H9 (cell line): ENCODE results near the gene MFGE8. TPM values are rescaled to one million over a fixed set of nuclear protein-coding genes. Genes with fewer than 3 reads are reported as not detected.

Experiments used
- DNase-seq: peaks from one replicate; pipeline ENCODE4 v3.0.0-alpha.2; 2017
- H2AFZ ChIP-seq: one replicate; pipeline ENCODE4 v1.6.1; 2013; ENCODE audit warnings: mild to moderate bottlenecking, low read length, control low read depth, moderate library complexity
- H2AK5ac ChIP-seq: 2 replicates; pipeline ENCODE4 v1.6.1; 2013; ENCODE audit warnings: low read length, control low read depth, mixed read lengths; ENCODE audit not compliant: insufficient read length
- H2BK120ac ChIP-seq: one replicate; pipeline ENCODE4 v1.6.1; 2013; ENCODE audit warnings: low read depth, mild to moderate bottlenecking, low read length, control low read depth, inconsistent platforms; ENCODE audit not compliant: poor library complexity, severe bottlenecking
- H2BK12ac ChIP-seq: 2 replicates; pipeline ENCODE4 v1.6.1; 2013; ENCODE audit warnings: low read length, control low read depth, mixed read lengths, low read depth; ENCODE audit not compliant: insufficient read length
- H2BK15ac ChIP-seq: 2 replicates; pipeline ENCODE4 v1.6.1; 2013; ENCODE audit warnings: low read depth, low read length, control low read depth
- H2BK20ac ChIP-seq: one replicate; pipeline ENCODE4 v1.6.1; 2013; ENCODE audit warnings: low read depth, mild to moderate bottlenecking, low read length, control low read depth, inconsistent platforms; ENCODE audit not compliant: poor library complexity, severe bottlenecking
- H2BK5ac ChIP-seq: 2 replicates; pipeline ENCODE4 v1.6.1; 2013; ENCODE audit warnings: low read length, control low read depth, mixed read lengths; ENCODE audit not compliant: insufficient read length
- H3K14ac ChIP-seq: 2 replicates; pipeline ENCODE4 v1.6.1; 2013; ENCODE audit warnings: low read length, control low read depth; ENCODE audit not compliant: insufficient read depth
- H3K18ac ChIP-seq: 2 replicates; pipeline ENCODE4 v1.6.1; 2013; ENCODE audit warnings: low read depth, mild to moderate bottlenecking, mixed read lengths, low read length, control low read depth; ENCODE audit not compliant: insufficient read length
- H3K23ac ChIP-seq: 2 replicates; pipeline ENCODE4 v1.6.1; 2013; ENCODE audit warnings: low read length, control low read depth, mixed read lengths, low read depth; ENCODE audit not compliant: insufficient read length
- H3K23me2 ChIP-seq: 2 replicates; pipeline ENCODE4 v1.6.1; 2013; ENCODE audit warnings: low read depth, mild to moderate bottlenecking, mixed read lengths, low read length, control low read depth; ENCODE audit not compliant: insufficient read length, poor library complexity, severe bottlenecking
- H3K27ac ChIP-seq: 2 replicates; pipeline ENCODE4 v1.5.1; 2013; ENCODE audit warnings: low read length, control low read depth, mixed read lengths, low read depth; ENCODE audit not compliant: insufficient read length
- H3K27me3 ChIP-seq: 2 replicates; pipeline ENCODE4 v1.6.1; 2013; ENCODE audit warnings: low read length, control low read depth, inconsistent platforms; ENCODE audit not compliant: insufficient read depth
- H3K4ac ChIP-seq: 2 replicates; pipeline ENCODE4 v1.6.1; 2013; ENCODE audit warnings: low read depth, mild to moderate bottlenecking, control low read depth, inconsistent platforms, low read length, moderate library complexity
- H3K4me1 ChIP-seq: 2 replicates; pipeline ENCODE4 v1.6.1; 2013; ENCODE audit warnings: low read length, control low read depth, inconsistent platforms; ENCODE audit not compliant: insufficient read depth
- H3K4me2 ChIP-seq: 2 replicates; pipeline ENCODE4 v1.6.1; 2013; ENCODE audit warnings: low read length, control low read depth, mixed read lengths; ENCODE audit not compliant: insufficient read length, insufficient read depth
- H3K56ac ChIP-seq: 2 replicates; pipeline ENCODE4 v1.6.1; 2013; ENCODE audit warnings: low read depth, mild to moderate bottlenecking, mixed read lengths, low read length, control low read depth; ENCODE audit not compliant: insufficient read length
- H3K79me1 ChIP-seq: 2 replicates; pipeline ENCODE4 v1.6.1; 2013; ENCODE audit warnings: low read depth, mild to moderate bottlenecking, moderate library complexity, low read length, control low read depth, inconsistent platforms; ENCODE audit not compliant: insufficient read depth, poor library complexity, severe bottlenecking
- H3K79me2 ChIP-seq: 2 replicates; pipeline ENCODE4 v1.6.1; 2013; ENCODE audit warnings: low read length, control low read depth, inconsistent platforms; ENCODE audit not compliant: insufficient read depth
- H3K9ac ChIP-seq: 2 replicates; pipeline ENCODE4 v1.6.1; 2013; ENCODE audit warnings: low read length, control low read depth, mixed read lengths; ENCODE audit not compliant: insufficient read length; ENCODE audit errors: extremely low read depth
- H3K9me3 ChIP-seq: one replicate; pipeline ENCODE4 v1.6.1; 2013; ENCODE audit warnings: low read depth, low read length, inconsistent platforms; ENCODE audit not compliant: control insufficient read depth
- H3T11ph ChIP-seq: one replicate; pipeline ENCODE4 v1.6.1; 2013; ENCODE audit warnings: mild to moderate bottlenecking, low read length, control low read depth, inconsistent platforms
- H4K20me1 ChIP-seq: one replicate; pipeline ENCODE4 v1.6.1; 2013; ENCODE audit not compliant: control insufficient read depth, insufficient read length, insufficient read depth
- H4K5ac ChIP-seq: 2 replicates; pipeline ENCODE4 v1.6.1; 2013; ENCODE audit warnings: low read depth, mild to moderate bottlenecking, mixed read lengths, low read length, control low read depth; ENCODE audit not compliant: insufficient read length
- H4K8ac ChIP-seq: replicated peaks from 2 replicates; pipeline ENCODE4 v1.6.1; 2013; ENCODE audit warnings: low read length, control low read depth, mixed read lengths, low read depth; ENCODE audit not compliant: insufficient read length
- H4K91ac ChIP-seq: 2 replicates; pipeline ENCODE4 v1.6.1; 2013; ENCODE audit warnings: low read depth, mild to moderate bottlenecking, moderate library complexity, mixed read lengths, low read length, control low read depth; ENCODE audit not compliant: insufficient read length
- H3K27ac Mint-ChIP-seq, 3 experiments: 2 replicates in 2 of 3; 3 replicates in 1 of 3; pipeline ENCODE4 v1.8.0; 2020 to 2021; ENCODE audit warnings: mixed read lengths in 3 of 3, mild to moderate bottlenecking in 1 of 3, moderate library complexity in 1 of 3
- H3K27me3 Mint-ChIP-seq: 2 replicates; pipeline ENCODE4 v1.8.0; 2021; ENCODE audit warnings: low read depth, mild to moderate bottlenecking, moderate library complexity, mixed read lengths
- H3K36me3 Mint-ChIP-seq, 3 experiments: 2 replicates in 2 of 3; 3 replicates in 1 of 3; pipeline ENCODE4 v1.8.0; 2020 to 2021; ENCODE audit warnings: low read depth in 3 of 3, mixed read lengths in 3 of 3; ENCODE audit not compliant: insufficient read depth in 1 of 3
- H3K4me1 Mint-ChIP-seq, 2 experiments: 2 replicates each; pipeline ENCODE4 v1.8.0; 2020; ENCODE audit warnings: mixed read lengths in 2 of 2
- H3K4me3 Mint-ChIP-seq, 2 experiments: 2 replicates in 1 of 2; 3 replicates in 1 of 2; pipeline ENCODE4 v1.8.0; 2020 to 2021; ENCODE audit warnings: mild to moderate bottlenecking in 2 of 2, mixed read lengths in 2 of 2, moderate library complexity in 1 of 2
- H3K9me3 Mint-ChIP-seq, 2 experiments: 2 replicates in 1 of 2; 3 replicates in 1 of 2; pipeline ENCODE4 v1.8.0; 2020; ENCODE audit warnings: mild to moderate bottlenecking in 2 of 2, mixed read lengths in 2 of 2, moderate library complexity in 1 of 2
- WGBS: extraction: QIAGEN DNeasy Blood & Tissue Kit; methylation state at CpG from one replicate; pipeline ENCODE4 v1.1.7; 2013; ENCODE audit warnings: missing lambda C conversion rate, low lambda C conversion rate, mixed read lengths; ENCODE audit not compliant: insufficient read length; ENCODE audit errors: extremely low coverage; 5-methylcytosine and 5-hydroxymethylcytosine counted together
- total RNA-seq: library from RNA; stranded (reverse); gene quantifications from 2 replicates; pipeline ENCODE4 v1.2.1, GENCODE V29; 2021
- TF ChIP-seq, protein P1 (sequence below): fragments of 200-600 bp; sonication (generic); conservative IDR thresholded peaks from 3 replicates; pipeline ENCODE4 v1.8.0; 2021; ENCODE audit warnings: antibody characterized with exemption, mild to moderate bottlenecking

MFGE8 gene
- total RNA-seq, 1 experiment from 2014 or later: 653 TPM

DNA sequence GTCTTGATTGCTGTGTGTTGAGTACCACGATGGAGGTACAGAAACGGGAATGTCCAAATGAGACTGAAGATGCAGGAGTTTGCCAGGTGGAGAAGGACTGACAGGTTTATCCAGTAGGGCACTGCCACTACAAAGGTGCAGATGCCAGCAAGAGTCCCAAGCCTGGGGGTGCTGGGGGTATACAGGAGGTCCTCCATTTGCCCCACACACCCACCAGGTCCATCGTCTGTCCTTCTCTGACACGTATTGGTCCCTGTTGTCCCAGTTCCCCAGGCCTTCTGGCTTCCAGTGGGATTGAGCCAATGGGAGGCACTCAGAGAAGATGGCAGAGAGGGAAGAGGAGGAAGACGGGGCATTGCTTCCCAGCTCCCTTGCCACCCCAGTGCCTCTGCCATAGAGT lies 24.5 kb downstream of the MFGE8 start:
- H2BK12ac ChIP-seq: no peak overlapping the region

More for the DNA sequence above, 24.5 kb downstream of the MFGE8 start:
- Histone ChIP-seq H3K18ac (no peak overlapping the region), H3K56ac (no peak overlapping the region), H4K8ac (no peak overlapping the region), H3K9me3 (no peaks in the 10 kb centered on the region), H3K27me3 (no peaks in the 10 kb centered on the region), H4K91ac (no peak overlapping the region), H2BK15ac (no peak overlapping the region), H2AK5ac (no peak overlapping the region), H3K27ac (no peak overlapping the region), H3K23ac (no peak overlapping the region), H3K14ac (no peak overlapping the region), H2BK5ac (no peak overlapping the region), H3K4ac (no peak overlapping the region), H3K4me1 (no peaks in the 10 kb centered on the region), H3K4me2 (no peak overlapping the region), H2BK120ac (no peak overlapping the region), H2BK20ac (no peak overlapping the region), H4K5ac (no peak overlapping the region), H3K9ac (no peak overlapping the region), H3K79me1 (no peaks in the 10 kb centered on the region), H2AFZ (no peak overlapping the region), H3K23me2 (no peaks in the 10 kb centered on the region), H3T11ph (no peak overlapping the region), H3K79me2 (no peaks in the 10 kb centered on the region), H4K20me1 (no peaks in the 10 kb centered on the region)
- WGBS: no CpG with 5 or more reads among the region's 5 CpGs
- TF ChIP-seq, protein P1, sequence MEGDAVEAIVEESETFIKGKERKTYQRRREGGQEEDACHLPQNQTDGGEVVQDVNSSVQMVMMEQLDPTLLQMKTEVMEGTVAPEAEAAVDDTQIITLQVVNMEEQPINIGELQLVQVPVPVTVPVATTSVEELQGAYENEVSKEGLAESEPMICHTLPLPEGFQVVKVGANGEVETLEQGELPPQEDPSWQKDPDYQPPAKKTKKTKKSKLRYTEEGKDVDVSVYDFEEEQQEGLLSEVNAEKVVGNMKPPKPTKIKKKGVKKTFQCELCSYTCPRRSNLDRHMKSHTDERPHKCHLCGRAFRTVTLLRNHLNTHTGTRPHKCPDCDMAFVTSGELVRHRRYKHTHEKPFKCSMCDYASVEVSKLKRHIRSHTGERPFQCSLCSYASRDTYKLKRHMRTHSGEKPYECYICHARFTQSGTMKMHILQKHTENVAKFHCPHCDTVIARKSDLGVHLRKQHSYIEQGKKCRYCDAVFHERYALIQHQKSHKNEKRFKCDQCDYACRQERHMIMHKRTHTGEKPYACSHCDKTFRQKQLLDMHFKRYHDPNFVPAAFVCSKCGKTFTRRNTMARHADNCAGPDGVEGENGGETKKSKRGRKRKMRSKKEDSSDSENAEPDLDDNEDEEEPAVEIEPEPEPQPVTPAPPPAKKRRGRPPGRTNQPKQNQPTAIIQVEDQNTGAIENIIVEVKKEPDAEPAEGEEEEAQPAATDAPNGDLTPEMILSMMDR: no peak
- no peaks in the 10 kb centered on the region for H3K9me3 Mint-ChIP-seq
- peaks cover 12 to 15% of the 10 kb centered on the region in 2 experiments for H3K4me1 Mint-ChIP-seq
- no peak overlapping the region for H3K4me3 Mint-ChIP-seq
- H3K27ac Mint-ChIP-seq: no peak overlapping the region
- H3K36me3 Mint-ChIP-seq: peaks cover 5 to 80% (median 24%) of the 10 kb centered on the region in 3 experiments; a peak in 6 of 7 replicates
- DNase-seq: no peak
- H3K27me3 Mint-ChIP-seq: no peaks in the 10 kb centered on the region
